GM23248 (cell line): Measurements from ENCODE around the gene HEATR5A. TPM values are rescaled to one million over a fixed set of nuclear protein-coding genes. Genes with fewer than 3 reads are reported as not detected.
"Not testable (repeated sequence)": the region's sequence is repeated elsewhere in the genome, so short reads cannot be mapped to it uniquely, and the experiment has no call there.

Source experiments
- DNase-seq: peaks from one replicate; pipeline ENCODE4 v3.0.0-alpha.2; 2015
- H2AFZ ChIP-seq: fragments of 200-600 bp; sonication (generic); 2 replicates; pipeline ENCODE4 v1.6.1; 2016; ENCODE audit warnings: antibody characterized with exemption
- H3F3A ChIP-seq: fragments of 200-600 bp; sonication (generic); 2 replicates; pipeline ENCODE4 v1.6.1; 2016; ENCODE audit warnings: mild to moderate bottlenecking, antibody characterized with exemption, mixed run types; ENCODE audit not compliant: insufficient read depth
- H3K27ac ChIP-seq: fragments of 200-600 bp; sonication (generic); 2 replicates; pipeline ENCODE4 v1.5.1; 2016; ENCODE audit warnings: mild to moderate bottlenecking
- H3K27me3 ChIP-seq: fragments of 200-600 bp; sonication (generic); replicated peaks from 2 replicates; pipeline ENCODE4 v1.6.1; 2016; ENCODE audit warnings: mild to moderate bottlenecking; ENCODE audit not compliant: insufficient read depth
- H3K36me3 ChIP-seq: fragments of 200-600 bp; sonication (generic); 2 replicates; pipeline ENCODE4 v1.6.1; 2016; ENCODE audit warnings: low read depth, mild to moderate bottlenecking
- H3K4me1 ChIP-seq: fragments of 200-600 bp; sonication (generic); 2 replicates; pipeline ENCODE4 v1.6.1; 2016; ENCODE audit warnings: mild to moderate bottlenecking; ENCODE audit not compliant: insufficient read depth
- H3K4me2 ChIP-seq: fragments of 200-600 bp; sonication (generic); one replicate; pipeline ENCODE4 v1.6.1; 2016; ENCODE audit warnings: mild to moderate bottlenecking; ENCODE audit not compliant: unreplicated experiment
- H3K4me3 ChIP-seq: fragments of 200-600 bp; sonication (generic); 2 replicates; pipeline ENCODE4 v1.5.1; 2016; ENCODE audit warnings: mild to moderate bottlenecking
- H3K79me2 ChIP-seq: fragments of 200-600 bp; sonication (generic); 2 replicates; pipeline ENCODE4 v1.6.1; 2016; ENCODE audit warnings: mild to moderate bottlenecking; ENCODE audit not compliant: insufficient read depth
- H3K9ac ChIP-seq: fragments of 200-600 bp; sonication (generic); 2 replicates; pipeline ENCODE4 v1.6.1; 2016; ENCODE audit warnings: mild to moderate bottlenecking
- H3K9me2 ChIP-seq: fragments of 200-600 bp; sonication (generic); 2 replicates; pipeline ENCODE4 v1.6.1; 2016; ENCODE audit warnings: mixed run types, mild to moderate bottlenecking, moderate library complexity; ENCODE audit not compliant: insufficient read depth
- H3K9me3 ChIP-seq: fragments of 200-600 bp; sonication (generic); one replicate; pipeline ENCODE4 v1.6.1; 2017; ENCODE audit warnings: low read depth
- H4K20me1 ChIP-seq: fragments of 200-600 bp; sonication (generic); 2 replicates; pipeline ENCODE4 v1.6.0; 2016; ENCODE audit not compliant: insufficient read depth
- EZH2 ChIP-seq: fragments of 200-600 bp; sonication (generic); IDR thresholded peaks from 2 replicates; pipeline ENCODE4 v1.6.1; 2018; ENCODE audit warnings: antibody characterized with exemption, mild to moderate bottlenecking; ENCODE audit not compliant: insufficient read depth, poor library complexity, severe bottlenecking
- EZH2phosphoT487 ChIP-seq: fragments of 200-600 bp; sonication (generic); IDR thresholded peaks from 2 replicates; pipeline ENCODE4 v1.6.1; 2018; ENCODE audit warnings: antibody characterized with exemption, moderate library complexity, mild to moderate bottlenecking, low read depth; ENCODE audit not compliant: insufficient read depth
- WGBS, 2 experiments: methylation state at CpG; one replicate each; pipeline ENCODE4 v1.1.6; 2015 to 2017; ENCODE audit warnings: low lambda C conversion rate in 2 of 2, low coverage in 1 of 2; ENCODE audit errors: missing lambda C conversion rate in 2 of 2; 5-methylcytosine and 5-hydroxymethylcytosine counted together
- in situ Hi-C: fragments of 300-500 bp; cut with MboI; formaldehyde crosslinking; loops from 2 replicates; pipeline ENCODE4 v1.15.0; 2020
- polyA plus RNA-seq: library from polyadenylated mRNA; unstranded; fragments of >200 nt; fragmentation: Nextera tagmentation; extraction: Ambion mirVana; gene quantifications from 2 replicates; pipeline ENCODE4 v1.2.1, GENCODE V29; 2016
- small RNA-seq: library from RNA; depleted of rRNA; stranded (forward); fragments of <200 nt; gene quantifications from one replicate; pipeline ENCODE3, GENCODE V24; 2014; ENCODE audit warnings: low read depth, low replicate concordance
- total RNA-seq: library from RNA; depleted of rRNA; stranded (reverse); fragments of >200 nt; shearing (Covaris generic); gene quantifications from 2 replicates; pipeline ENCODE4 v1.2.3, GENCODE V29; 2014; rRNA removed

HEATR5A gene
- total and polyA plus RNA-seq, 2 experiments from 2014 or later = 49.1 to 70.3 TPM

DNA sequence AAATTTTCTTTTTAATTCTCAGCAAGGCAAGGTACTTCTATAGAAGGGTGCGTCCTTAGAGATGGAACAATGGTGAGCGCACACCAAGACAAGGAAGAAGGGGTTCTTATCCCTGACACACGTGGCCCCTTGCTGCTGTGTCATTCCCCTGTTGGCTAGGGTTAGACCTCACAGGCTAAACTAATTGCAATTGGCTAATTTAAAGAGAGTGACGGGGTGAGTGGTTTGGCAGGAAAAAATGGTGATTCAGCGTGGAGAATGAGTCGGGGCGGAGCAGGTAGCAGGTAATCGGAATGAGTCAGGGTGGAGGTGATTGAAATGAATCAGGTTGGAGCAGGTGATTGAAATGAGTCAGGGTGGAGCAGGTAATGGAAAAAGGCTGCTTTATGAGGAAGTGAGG is 176.5 kb downstream of the HEATR5A start:
- no peak for TF ChIP-seq EZH2phosphoT487
- TF ChIP-seq EZH2 = no peak
- Histone ChIP-seq H3K4me1 (peaks cover 9% of the 10 kb centered on the region; the same call in 1 of the 2 replicates), H3K9me3 (no peaks in the 10 kb centered on the region), H3K27ac (no peak overlapping the region), H3K36me3 (no peaks in the 10 kb centered on the region), H3K4me3 (no peak overlapping the region), H3K9ac (no peak overlapping the region), H3K79me2 (no peaks in the 10 kb centered on the region), H3F3A (no peaks in the 10 kb centered on the region), H3K9me2 (no peaks in the 10 kb centered on the region), H4K20me1 (no peaks in the 10 kb centered on the region), H3K4me2 (no peak overlapping the region), H2AFZ (no peak overlapping the region), H3K27me3 (no peaks in the 10 kb centered on the region)
- 92% methylated on average over 8 of the region's 8 CpGs for WGBS, 2 experiments
- in situ Hi-C loops = no loop called here
- no peak for DNase-seq

DNA sequence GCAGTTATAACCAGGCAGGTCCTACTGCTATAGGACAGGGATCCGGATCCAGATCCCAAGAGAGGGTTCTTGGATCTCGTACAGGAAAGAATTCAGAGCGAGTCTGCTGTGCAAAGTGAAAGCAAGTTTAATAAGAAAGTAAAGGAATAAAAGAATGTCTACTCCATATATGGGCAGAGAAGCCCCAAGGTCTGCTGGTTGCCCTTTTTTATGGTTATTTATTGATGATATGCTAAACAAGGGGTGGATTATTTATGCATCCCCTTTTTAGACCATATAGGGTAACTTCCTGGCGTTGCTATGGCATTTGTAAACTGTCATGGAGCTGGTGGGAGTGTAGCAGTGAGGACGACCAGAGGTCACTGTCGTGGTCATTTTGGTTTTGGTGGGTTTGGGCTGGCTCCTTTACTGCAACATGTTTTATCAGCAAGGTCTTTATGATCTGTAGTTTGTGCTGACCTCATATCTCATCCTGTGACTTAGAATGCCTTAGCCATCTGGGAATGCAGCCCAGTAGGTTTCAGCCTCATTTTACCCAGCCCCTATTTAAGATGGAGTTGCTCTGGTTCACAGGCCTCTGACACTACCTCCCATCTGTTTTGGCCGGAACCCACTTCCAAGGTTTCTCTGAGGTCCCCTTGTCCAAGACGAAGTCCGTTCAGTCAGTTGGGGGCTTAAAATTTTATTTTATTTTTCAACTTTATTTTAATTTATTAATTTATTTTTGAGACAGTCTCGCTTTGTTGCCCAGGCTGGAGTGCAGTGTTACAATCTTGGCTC is 178.0 kb downstream of the HEATR5A start:
- WGBS, 2 experiments = 65 to 68% methylated on average over 10 of the region's 10 CpGs
- H3K79me2 ChIP-seq, H3K9me3 ChIP-seq, H4K20me1 ChIP-seq, H3K9me2 ChIP-seq, H3K27me3 ChIP-seq, in situ Hi-C loops, H3K4me1 ChIP-seq, H3K27ac ChIP-seq, H3K36me3 ChIP-seq, H3F3A ChIP-seq: not testable (repeated sequence)
- Histone ChIP-seq H3K4me2 (peak overlapping the region; percentile 62), H3K9ac (peak overlapping the region; percentile 44), H2AFZ (peak overlapping the region; percentile 84), H3K4me3 (peak overlapping the region; percentile 53)
- DNase-seq = peak; percentile 56

Small RNA genes within 50 kb of the gene (small RNA-seq; reads per million reads assigned to genes)
- gene RF00019 = not detected

Other genes starting within 250 kb of the HEATR5A start
- 110 and 145 TPM in 2 replicates for gene HECTD1, start 212.8 kb downstream of the HEATR5A start, total RNA-seq
- gene HECTD1, start 212.8 kb downstream of the HEATR5A start, polyA plus RNA-seq = 39.0 and 44.5 TPM in 2 replicates
- 21.2 and 54.4 TPM in 2 replicates for gene DTD2, start 37.0 kb upstream of the HEATR5A start, total RNA-seq
- 12.1 and 13.4 TPM in 2 replicates for gene DTD2, start 37.0 kb upstream of the HEATR5A start, polyA plus RNA-seq
- not detected in 2 replicates for gene GPR33, start 67.5 kb upstream of the HEATR5A start, total RNA-seq
- not detected in 2 replicates for gene GPR33, start 67.5 kb upstream of the HEATR5A start, polyA plus RNA-seq
- gene NUBPL, start 140.9 kb upstream of the HEATR5A start, total RNA-seq = 10.0 and 11.5 TPM in 2 replicates
- 9.0 and 9.8 TPM in 2 replicates for gene NUBPL, start 140.9 kb upstream of the HEATR5A start, polyA plus RNA-seq